GM12873 (cell line): ENCODE measurements around the gene ERVW-1.

Experiments
- TF ChIP-seq, protein P1 (sequence below): IDR thresholded peaks from 2 replicates; pipeline ENCODE4 v1.5.1; 2012; ENCODE audit warnings: low read depth, mild to moderate bottlenecking, moderate library complexity, low read length, control low read depth; ENCODE audit not compliant: insufficient read depth; ENCODE audit errors: missing control alignments

Gene ERVW-1

DNA sequence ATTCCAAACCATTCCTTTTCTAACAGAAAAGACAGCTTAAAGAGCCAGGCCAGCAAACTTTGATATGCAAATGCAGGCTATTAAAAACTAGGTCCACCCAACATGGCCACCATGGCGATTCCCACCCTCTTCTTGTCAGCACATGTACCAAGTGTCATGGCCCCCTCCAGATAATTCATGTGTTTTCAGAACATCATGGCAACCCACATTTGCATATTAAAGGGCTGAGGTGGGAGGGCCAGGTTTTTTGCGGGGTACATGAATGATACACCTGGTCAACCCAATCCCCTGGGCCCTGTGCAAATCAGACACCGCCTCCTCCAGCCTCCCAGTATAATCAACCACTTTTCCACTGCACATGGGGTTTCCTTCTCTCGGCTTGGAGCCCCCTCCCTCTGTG lies 965 bp upstream of the ERVW-1 start:
- TF ChIP-seq, protein P1, sequence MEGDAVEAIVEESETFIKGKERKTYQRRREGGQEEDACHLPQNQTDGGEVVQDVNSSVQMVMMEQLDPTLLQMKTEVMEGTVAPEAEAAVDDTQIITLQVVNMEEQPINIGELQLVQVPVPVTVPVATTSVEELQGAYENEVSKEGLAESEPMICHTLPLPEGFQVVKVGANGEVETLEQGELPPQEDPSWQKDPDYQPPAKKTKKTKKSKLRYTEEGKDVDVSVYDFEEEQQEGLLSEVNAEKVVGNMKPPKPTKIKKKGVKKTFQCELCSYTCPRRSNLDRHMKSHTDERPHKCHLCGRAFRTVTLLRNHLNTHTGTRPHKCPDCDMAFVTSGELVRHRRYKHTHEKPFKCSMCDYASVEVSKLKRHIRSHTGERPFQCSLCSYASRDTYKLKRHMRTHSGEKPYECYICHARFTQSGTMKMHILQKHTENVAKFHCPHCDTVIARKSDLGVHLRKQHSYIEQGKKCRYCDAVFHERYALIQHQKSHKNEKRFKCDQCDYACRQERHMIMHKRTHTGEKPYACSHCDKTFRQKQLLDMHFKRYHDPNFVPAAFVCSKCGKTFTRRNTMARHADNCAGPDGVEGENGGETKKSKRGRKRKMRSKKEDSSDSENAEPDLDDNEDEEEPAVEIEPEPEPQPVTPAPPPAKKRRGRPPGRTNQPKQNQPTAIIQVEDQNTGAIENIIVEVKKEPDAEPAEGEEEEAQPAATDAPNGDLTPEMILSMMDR: no peak

DNA sequence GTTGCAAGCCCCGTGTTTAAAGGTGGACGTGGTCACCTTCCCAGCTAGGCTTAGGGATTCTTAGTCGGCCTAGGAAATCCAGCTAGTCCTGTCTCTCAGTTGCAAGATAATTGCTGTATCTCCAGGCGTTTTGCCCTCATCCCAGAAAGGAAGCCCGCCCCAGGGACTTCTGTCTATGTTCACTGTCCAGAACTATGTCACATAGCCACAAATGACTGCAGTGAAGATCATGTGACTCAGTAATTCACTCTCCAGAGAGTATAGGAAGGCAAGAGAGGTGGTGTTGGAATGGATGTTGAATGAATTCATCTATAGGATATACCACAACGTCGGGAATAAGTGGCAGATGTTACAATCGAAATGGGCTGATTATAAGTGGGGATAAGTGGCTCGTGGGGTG lies 349 bp upstream of the ERVW-1 start:
- TF ChIP-seq, protein P1: no peak

DNA sequence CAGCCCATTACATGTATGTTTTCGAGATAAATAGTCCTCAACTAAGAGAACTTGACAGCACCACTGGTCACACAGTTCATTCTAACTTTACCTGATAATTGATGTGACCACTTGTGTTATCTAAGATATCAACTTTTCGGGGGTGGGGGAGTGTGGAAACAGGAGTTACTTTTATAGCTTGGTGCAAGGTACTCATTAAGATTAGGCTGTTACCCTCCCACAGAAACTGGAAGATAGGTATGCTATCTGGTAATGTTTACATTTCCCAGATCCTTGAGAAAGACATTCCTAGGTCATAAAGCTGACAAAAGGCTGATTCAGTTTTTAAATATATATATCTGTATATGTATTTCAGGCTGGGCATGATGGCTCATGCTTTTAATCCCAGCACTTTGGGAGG lies 11.1 kb downstream of the ERVW-1 start:
- TF ChIP-seq, protein P1: no peak

DNA sequence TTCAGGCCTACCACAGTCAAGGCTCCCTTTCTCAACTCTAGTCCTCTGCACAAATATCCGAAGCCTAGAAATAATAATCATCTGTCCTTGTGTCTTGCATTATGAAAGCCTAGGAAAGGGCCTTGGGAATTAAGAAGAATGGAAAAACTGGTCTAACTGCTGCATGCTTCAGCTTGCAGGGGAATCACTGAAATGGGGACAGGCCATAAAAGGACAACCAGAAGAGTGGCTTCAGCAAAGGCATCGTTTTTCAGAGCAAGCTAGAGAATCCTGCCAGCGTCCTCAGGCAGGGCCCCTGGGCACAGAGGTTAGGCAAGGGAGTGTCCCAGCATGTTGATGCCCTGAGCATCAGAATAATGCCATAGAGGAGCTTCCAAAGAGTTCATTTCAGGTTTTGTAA lies 13.2 kb downstream of the ERVW-1 start:
- TF ChIP-seq, protein P1: no peak

DNA sequence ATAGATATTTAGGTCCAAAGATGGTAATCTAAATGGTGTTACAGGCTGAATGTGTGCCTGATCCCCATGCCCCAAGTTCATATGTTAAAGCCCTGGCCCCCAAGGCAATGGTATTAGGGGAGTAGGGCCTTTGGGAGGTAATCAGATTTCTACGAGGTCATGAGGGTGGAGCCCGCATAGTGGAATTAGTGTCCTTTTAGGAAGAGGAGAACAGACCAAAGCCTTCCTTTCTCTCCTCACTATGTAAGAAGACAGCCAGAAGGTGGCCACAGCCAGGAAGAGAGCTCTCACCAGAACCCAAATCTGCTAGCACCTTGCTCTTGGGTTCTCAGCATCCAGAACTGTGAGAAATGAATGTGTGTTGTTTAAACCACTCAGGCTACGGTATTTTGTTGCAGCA lies 15.2 kb downstream of the ERVW-1 start:
- TF ChIP-seq, protein P1: no peak

DNA sequence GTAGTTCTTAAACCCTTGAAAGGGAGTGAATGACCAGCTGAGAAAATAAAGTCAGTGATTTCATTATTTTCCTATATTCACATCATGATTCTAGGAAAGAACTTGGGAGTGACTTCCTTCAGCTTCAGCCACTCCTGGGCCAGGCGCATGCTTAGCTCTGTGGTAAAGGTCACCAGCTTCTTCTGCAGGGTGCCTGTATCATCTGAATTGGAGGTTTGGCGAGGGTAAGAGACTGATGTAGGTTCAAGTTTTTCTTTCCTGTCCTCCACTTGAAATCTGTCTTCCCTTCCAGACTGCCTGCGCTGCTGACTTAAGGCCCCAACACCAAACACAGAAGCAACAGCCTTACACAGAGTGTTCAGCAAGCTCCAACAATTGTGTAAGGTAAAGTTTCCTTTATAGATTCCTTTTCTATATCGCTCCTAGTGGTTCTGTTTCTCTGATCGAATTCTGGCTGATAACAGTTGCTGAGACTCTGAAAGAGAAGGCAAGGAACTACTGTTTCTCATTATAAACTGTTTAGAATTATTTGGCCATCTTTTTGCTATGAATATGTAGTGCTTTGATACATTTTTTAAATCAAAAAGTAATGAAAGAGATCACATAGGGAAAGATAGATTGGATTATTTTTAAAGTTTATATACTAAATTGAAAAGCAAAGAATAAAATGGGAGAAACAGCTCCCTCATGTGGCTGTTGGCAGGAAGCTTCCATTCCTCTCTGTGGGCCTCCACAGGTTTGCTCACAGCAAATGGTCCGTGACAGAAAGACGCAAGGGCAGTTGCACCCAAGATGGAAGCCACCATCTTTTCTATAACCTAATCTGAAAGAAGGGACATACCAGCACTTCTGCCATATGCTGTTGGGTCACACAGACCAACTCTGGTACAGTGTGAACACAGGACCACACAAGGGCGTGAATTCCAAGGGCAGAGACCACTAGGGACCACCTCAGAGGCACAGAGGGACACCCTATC lies 16.4 kb downstream of the ERVW-1 start:
- TF ChIP-seq, protein P1: peak; percentile 78

DNA sequence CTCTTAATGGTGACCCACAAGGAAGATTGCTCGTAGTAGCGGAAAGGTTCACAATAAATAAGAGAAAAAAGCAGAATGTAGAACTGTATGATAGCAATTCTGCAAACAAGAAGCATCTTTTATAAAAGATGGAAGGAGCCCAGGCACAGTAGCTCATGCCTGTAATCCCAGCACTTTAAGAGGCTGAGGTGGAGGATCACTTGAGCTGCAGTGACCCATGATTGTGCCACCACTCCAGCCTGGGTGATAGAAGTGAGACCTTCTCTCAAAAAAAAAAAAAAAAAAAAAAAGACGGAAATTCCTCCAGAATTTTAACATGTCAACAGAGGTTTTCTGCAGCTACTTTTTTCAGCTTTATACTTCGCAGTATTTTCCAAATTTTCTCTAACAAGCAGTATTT lies 17.2 kb downstream of the ERVW-1 start:
- TF ChIP-seq, protein P1: no peak
